Tibial artery (tissue), 4 donors: ENCODE measurements around the gene ONECUT3.

Experiments
- DNase-seq, 2 donors: peaks; one replicate each; pipeline ENCODE4 v3.0.0-alpha.2; 2019
- H3K27ac ChIP-seq, 2 donors: fragments of 200-600 bp; sonication (generic) in 1 of 2; 1 replicate in 1 of 2; 2 replicates in 1 of 2; pipeline ENCODE4 v1.5.1; 2018 to 2019; ENCODE audit warnings: mild to moderate bottlenecking in 1 of 2
- H3K27me3 ChIP-seq, 2 donors: fragments of 200-600 bp; sonication (generic) in 1 of 2; one replicate each; pipeline versions ENCODE4 v1.5.1 to v1.6.0; 2016 to 2019
- H3K36me3 ChIP-seq, 3 donors: fragments of 200-600 bp; sonication (generic) in 2 of 3; one replicate each; pipeline ENCODE4 v1.5.1; 2016 to 2019; ENCODE audit warnings: mild to moderate bottlenecking in 2 of 3
- H3K4me1 ChIP-seq, 4 donors: fragments of 200-600 bp; sonication (generic) in 2 of 4; 1 replicate in 3 of 4; 2 replicates in 1 of 4; pipeline ENCODE4 v1.5.1; 2016 to 2019
- H3K4me3 ChIP-seq, 2 donors: fragments of 200-600 bp; sonication (generic) in 1 of 2; 1 replicate in 1 of 2; 2 replicates in 1 of 2; pipeline ENCODE4 v1.5.1; 2018 to 2019; ENCODE audit warnings: mild to moderate bottlenecking in 2 of 2
- H3K9me3 ChIP-seq, 3 donors: fragments of 200-600 bp; sonication (generic) in 1 of 3; one replicate each; pipeline ENCODE4 v1.5.1; 2016 to 2019
- CTCF ChIP-seq, 2 experiments: fragments of 200-600 bp in 1 of 2; fragments of 450-650 bp in 1 of 2; IDR thresholded peaks; one replicate each; pipeline ENCODE4 v1.5.1; 2017 to 2019; ENCODE audit warnings: antibody characterized with exemption in 2 of 2, mild to moderate bottlenecking in 1 of 2, moderate library complexity in 1 of 2
- intact Hi-C: fragments of 100-400 bp; cut with DNase I; formaldehyde crosslinking; loops from one replicate; pipeline ENCODE4 v1.15.0; 2023; ENCODE audit warnings: low total_unique reads

ONECUT3 gene

DNA sequence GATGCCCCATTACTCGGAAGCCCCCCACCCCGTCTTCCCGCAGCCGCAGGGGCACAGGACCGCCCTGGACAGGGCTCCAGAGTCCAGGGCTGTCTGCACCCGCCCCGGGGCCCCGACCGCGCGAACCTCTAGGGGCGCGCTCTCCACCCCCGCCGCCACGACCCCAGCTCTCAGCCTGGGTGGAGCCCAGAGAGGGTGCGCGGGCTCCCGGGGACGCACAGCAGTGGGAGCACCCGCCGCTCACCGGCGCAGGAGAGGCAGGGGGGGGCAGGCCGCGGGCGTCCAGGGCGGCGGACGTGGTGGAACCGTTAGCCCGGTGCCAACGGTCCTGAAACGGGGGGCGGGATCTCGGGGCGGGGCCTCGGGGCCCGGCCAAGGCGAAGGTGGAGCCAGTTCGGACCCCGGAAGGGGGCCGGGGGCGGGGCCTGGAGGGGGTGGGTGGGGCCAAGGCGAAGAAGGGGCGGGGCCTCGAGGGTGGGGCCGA, 58.7 kb downstream of the ONECUT3 start, which contains the start of gene ATP8B3:
ATP8B3 (minus strand) TSS at position 335 of the 484 bp plus-strand sequence. CDS start 540 bp downstream, outside the sequence.
- H3K27ac ChIP-seq: peak within 1 kb of the TSS; percentile 29 to 73
- H3K4me3 ChIP-seq: peak within 1 kb of the TSS; percentile 53 to 60
- no peaks in the 10 kb centered on the region for H3K9me3 ChIP-seq
- DNase-seq: no peak
- peaks cover 0 to 28% (median 21%) of the 10 kb centered on the region in 4 donors for H3K4me1 ChIP-seq
- no peaks in the 10 kb centered on the region for H3K27me3 ChIP-seq
- peaks cover 15 to 27% (median 22%) of the 10 kb centered on the region in 3 donors for H3K36me3 ChIP-seq
- no peak for TF ChIP-seq CTCF (IDR thresholded peaks at IDR 0.05)
- intact Hi-C loops: no loop called here

DNA sequence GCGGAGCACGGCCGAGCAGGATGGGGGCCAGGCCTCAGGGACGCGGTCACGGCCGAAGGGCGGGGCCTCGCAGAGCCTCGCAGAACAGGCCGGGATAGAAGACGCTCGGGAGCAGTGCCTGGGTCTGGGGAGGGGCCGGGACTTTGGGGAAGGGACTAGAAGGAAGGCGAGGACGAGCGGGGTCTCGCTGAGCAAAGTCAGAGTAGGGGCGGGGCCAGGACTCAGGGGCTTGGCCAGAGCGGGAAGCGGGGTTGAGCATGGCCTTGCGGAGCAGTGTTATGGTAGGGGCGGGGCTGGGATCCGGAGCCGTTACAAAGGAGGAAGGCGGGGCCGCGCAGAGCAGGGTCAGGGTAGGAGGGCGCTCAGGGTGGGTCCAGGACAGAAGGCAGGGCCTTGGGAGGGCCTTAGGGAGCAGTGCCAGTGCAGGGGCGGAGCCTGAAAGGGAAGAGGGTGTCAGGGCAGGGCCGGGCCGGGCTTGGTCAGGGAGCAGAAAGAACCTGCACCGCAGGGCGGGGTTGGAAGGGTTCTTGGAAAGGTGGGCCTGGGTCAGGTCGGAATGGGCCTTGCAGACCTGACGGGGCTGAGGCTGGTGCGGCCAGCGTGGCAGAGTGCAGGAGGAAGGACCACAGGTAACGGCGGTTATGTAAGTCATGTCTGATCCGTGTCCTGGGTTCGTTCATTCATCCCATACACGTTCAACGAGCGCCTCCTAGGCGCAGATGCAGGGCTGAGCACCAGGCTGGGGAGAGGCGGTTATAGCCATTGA, 59.3 kb downstream of the ONECUT3 start:
- peak overlapping the region; percentile 29 to 73 for H3K27ac ChIP-seq
- peak; percentile 31 to 39 for TF ChIP-seq CTCF (IDR thresholded peaks at IDR 0.05)

DNA sequence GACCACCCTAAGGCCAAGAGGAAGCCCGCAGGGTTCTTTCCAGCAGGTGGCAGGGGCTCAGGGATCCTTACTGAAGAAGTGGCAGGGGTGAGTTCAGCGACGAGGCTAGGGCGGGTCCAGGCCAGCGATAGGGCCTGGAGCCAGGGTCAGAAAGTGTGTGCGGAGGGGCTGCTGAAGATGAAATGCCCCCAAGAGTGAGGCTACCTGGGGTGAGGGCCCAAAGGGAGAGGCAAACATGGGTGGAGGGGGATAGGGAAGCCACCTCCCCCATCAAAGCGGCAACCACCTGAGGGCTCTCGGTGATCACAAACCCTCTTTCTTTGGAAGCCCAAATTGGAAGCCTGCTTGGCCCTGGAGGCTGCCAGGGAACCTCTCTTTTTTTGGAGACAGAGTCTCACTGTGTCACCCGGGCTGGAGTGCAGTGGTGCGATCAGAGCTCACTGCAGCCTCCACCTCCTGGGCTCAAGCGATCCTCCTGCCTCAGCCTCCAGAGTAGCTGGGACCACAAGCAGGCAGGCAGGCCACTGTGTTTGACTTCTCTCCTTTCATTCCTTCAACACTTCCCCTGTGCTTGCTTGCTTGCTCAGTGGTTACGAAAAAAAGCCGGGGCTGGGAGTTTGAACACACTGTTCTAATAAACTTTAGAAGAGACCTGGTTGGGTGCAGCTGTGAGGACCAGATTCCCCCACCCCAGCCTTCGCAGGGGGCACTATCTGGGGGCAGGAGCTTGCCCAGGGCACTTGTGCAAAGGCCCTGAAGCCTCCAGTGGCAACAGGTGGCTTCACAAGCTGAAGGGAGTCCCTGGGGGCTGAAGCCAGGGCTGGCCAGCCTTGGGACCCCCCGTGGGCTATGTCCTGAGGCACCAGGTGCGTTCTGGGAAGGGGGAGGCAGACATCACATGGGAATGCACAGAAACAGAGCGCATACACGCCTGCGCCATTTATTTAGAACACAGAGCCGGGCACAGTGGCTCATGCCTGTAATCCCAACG, 60.2 kb downstream of the ONECUT3 start:
- TF ChIP-seq CTCF (IDR thresholded peaks at IDR 0.05): no peak
- Histone ChIP-seq H3K4me1 (peaks cover 0 to 28% (median 21%) of the 10 kb centered on the region in 4 donors), H3K4me3 (peak overlapping the region; percentile 53 to 60), H3K27me3 (no peaks in the 10 kb centered on the region), H3K9me3 (no peaks in the 10 kb centered on the region), H3K27ac (peak overlapping the region; percentile 29 to 73), H3K36me3 (peaks cover 30 to 42% (median 37%) of the 10 kb centered on the region in 3 donors)
- DNase-seq: no peak
- intact Hi-C loops: no loop called here

More for the DNA sequence above, 59.3 kb downstream of the ONECUT3 start:
- Histone ChIP-seq H3K36me3 (peaks cover 21 to 33% (median 28%) of the 10 kb centered on the region in 3 donors), H3K4me3 (peak overlapping the region; percentile 53 to 60), H3K4me1 (peaks cover 0 to 28% (median 21%) of the 10 kb centered on the region in 4 donors), H3K9me3 (no peaks in the 10 kb centered on the region), H3K27me3 (no peaks in the 10 kb centered on the region)
- intact Hi-C loops: no loop called here
- peak; percentile 94 to 96 for DNase-seq

DNA sequence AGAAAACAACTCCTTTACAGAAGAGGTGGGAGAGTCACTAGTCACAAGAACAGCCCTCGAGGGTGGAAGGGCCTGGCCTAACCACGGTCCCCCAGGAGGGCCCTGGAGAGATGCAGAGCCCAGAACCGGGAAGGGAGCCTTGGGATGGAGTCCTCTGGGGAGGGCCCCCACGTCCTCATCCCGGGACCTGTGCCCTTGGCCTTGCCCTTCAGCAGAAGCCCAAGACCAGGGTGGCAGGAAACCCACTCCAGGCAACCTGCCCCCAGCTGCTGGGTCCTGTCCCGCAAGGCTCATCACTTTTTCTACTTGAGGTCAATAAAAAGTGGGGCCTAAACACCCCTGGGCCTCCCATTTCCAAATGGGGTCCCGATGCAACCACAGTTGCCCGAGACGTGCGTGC, 61.1 kb downstream of the ONECUT3 start:
- no peaks in the 10 kb centered on the region for H3K9me3 ChIP-seq
- DNase-seq: no peak
- no peak overlapping the region for H3K27ac ChIP-seq
- peaks cover 39 to 51% (median 46%) of the 10 kb centered on the region in 3 donors for H3K36me3 ChIP-seq
- TF ChIP-seq CTCF (IDR thresholded peaks at IDR 0.05): no peak
- no peaks in the 10 kb centered on the region for H3K27me3 ChIP-seq
- peaks cover 0 to 28% (median 21%) of the 10 kb centered on the region in 4 donors for H3K4me1 ChIP-seq
- no peak overlapping the region for H3K4me3 ChIP-seq
- intact Hi-C loops: no loop called here

GRCh38 chr19:1814833-1815604, 61.7 kb downstream of the ONECUT3 start:
- no peak for DNase-seq

More at GRCh38 chr19:1814833-1815604, 61.7 kb downstream of the ONECUT3 start:
- Histone ChIP-seq H3K4me1 (peaks cover 0 to 28% (median 21%) of the 10 kb centered on the region in 4 donors), H3K27ac (no peak overlapping the region), H3K36me3 (peaks cover 45 to 57% (median 52%) of the 10 kb centered on the region in 3 donors), H3K4me3 (no peak overlapping the region), H3K9me3 (no peaks in the 10 kb centered on the region), H3K27me3 (no peaks in the 10 kb centered on the region)
- no peak for TF ChIP-seq CTCF (IDR thresholded peaks at IDR 0.05)
- intact Hi-C loops: no loop called here
